HuH-7.5 (cell line): ENCODE results near the gene ZNF513.
A peak's percentile ranks its signal among the peaks of the same experiment; 100 is the strongest.
"Not testable (repeated sequence)": the region's sequence is repeated elsewhere in the genome, so short reads cannot be mapped to it uniquely, and the experiment has no call there.

Experiments used
- DNase-seq: peaks from one replicate; pipeline ENCODE4 v3.0.0; 2011; ENCODE audit warnings: low spot score

Gene ZNF513

GRCh38 chr2:27356382-27357181 lies 24.0 kb downstream of the ZNF513 start, which contains the start of gene GTF3C2:
Gene GTF3C2 (minus strand): TSS chr2:27356764. CDS start chr2:27343554, 13,210 bp downstream.
- DNase-seq: peak; percentile 75

DNA sequence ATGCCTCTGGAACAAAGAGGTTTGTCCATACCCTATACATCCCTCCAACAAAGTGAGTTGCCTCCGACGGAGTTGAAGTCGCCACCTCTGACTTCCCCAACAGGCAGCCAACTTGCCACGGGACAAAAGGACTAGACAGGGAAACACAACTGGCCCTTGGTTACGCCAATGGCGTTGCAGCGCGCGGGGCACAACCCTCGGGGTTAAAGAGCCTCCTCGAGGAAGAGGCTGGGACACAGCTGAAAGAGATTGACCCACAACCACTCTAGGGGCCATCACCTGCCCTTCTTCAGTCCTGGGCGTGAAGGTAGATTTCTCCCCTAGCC lies 24.5 kb downstream of the ZNF513 start:
- DNase-seq: no peak

GRCh38 chr2:27354597-27354927 lies 26.0 kb downstream of the ZNF513 start:
- no peak for DNase-seq

DNA sequence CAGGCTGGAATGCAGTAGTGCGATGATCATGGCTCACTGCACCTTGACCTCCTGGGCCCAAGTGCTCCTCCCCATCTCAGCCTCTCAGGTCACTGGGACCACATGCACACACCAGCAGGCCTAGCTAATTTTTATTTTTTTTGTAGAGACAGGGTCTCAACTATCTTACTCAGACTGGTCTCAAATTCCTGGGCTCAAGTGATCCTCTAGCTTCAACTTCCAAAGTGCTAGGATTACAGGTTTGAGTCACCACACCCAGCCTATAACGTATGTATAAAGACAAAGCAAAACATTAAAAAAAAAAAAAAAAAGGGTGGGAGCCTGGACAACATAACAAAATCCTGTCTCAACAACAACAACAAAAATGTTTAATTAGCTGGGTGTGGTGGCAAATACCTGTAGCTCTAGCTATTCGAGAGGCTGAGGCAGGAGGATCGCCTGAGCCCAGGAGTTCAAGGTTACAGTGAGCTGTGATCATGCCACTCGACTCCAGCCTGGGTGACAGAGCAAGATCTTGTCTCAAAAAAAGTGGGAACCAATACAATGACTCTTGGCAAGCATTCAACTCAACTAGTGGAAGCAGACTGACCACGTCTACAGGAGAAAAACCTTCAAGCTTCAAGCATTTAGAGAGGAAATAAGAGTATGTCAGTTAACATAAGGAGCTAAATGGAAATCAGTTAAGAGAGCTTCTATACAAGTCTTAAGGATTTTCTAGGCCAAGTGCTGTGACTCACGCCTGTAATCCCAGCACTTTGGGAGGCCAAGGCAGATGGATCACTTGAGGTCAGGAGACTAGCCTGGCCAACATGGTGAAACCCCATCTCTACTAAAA lies 26.6 kb downstream of the ZNF513 start:
- no peak for DNase-seq

DNA sequence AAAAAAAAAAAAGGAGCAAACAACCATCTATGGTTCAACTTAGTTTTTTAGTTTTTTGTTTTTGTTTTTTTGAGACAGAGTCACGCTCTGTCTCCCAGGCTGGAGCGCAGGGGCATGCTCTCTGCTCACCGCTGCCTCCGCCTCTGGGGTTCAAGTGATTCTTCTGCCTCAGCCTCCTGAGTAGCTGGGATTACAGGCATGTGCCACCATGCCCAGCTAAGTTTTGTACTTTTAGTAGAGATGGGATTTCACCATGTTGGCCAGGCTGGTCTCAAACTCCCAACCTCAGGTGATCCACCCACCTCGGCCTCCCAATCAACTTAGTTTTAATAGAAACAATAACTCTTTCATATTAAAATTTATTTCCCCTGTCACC lies 27.2 kb downstream of the ZNF513 start:
- not testable (repeated sequence) for DNase-seq

DNA sequence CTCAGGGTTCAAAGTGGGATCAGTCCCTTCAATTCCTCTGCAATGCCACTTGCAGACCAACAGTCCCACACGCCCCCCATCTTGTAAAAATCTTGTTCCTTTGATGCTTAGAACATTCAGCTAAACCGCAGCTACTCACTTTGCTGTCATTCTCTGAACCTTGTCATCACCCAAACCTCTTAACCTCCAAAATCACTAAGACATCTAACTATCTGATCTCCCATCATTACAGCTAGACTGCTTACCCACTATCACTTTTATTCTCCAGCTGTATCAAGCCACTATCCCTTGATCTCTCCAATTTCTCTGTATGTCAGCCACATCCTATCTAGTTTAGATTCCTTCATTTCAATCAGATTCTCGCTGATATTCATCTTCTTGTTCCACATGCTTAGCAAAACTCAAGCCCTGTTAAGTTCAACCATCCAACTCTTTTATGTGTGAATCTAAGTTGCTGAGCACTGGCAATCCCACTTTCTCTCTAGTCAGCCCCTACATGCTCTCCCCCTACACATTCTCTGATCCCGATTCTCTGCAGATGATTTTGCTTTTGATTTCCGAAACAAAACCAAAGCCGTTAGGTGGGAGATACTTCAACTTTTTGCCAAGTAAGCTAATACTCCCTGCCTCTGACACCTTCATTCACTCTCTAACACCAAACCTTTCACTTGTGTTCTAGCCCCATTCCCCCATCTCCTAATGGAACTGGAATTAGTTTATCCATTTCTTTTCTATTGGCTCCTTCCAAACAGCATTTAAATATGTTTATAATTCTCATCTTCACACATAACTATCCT lies 28.5 kb downstream of the ZNF513 start:
- DNase-seq: no peak

GRCh38 chr2:27350106-27350693 lies 30.3 kb downstream of the ZNF513 start:
- no peak for DNase-seq

- no peak for DNase-seq
These were observed 32.9 kb downstream of the ZNF513 start for GRCh38 chr2:27347641-27348040.

GRCh38 chr2:27336173-27336572 lies 44.4 kb downstream of the ZNF513 start:
- DNase-seq: no peak

GRCh38 chr2:27335311-27335710 lies 45.2 kb downstream of the ZNF513 start:
- no peak for DNase-seq
